T-helper 1 cell treated with Interleukin-12 subunit alpha and Interleukin-12 subunit beta and Interleukin-4 antibody, amounts not matched to agents 30 ng/mL and 1 ng/mL, for 36 hours (primary cell): ENCODE results near the gene LRRC25. TPM values are rescaled to one million over a fixed set of nuclear protein-coding genes. Genes with fewer than 3 reads are reported as not detected.

Experiments
- intact Hi-C: fragments of 100-400 bp; cut with micrococcal nuclease; formaldehyde crosslinking; loops from one replicate; pipeline ENCODE4 v1.15.1; 2024
- total RNA-seq: library from RNA; stranded (reverse); gene quantifications from 2 replicates; pipeline ENCODE4 v1.2.3, GENCODE V29; 2022

The LRRC25 gene
- total RNA-seq, 1 donor from 2014 or later = not detected

DNA sequence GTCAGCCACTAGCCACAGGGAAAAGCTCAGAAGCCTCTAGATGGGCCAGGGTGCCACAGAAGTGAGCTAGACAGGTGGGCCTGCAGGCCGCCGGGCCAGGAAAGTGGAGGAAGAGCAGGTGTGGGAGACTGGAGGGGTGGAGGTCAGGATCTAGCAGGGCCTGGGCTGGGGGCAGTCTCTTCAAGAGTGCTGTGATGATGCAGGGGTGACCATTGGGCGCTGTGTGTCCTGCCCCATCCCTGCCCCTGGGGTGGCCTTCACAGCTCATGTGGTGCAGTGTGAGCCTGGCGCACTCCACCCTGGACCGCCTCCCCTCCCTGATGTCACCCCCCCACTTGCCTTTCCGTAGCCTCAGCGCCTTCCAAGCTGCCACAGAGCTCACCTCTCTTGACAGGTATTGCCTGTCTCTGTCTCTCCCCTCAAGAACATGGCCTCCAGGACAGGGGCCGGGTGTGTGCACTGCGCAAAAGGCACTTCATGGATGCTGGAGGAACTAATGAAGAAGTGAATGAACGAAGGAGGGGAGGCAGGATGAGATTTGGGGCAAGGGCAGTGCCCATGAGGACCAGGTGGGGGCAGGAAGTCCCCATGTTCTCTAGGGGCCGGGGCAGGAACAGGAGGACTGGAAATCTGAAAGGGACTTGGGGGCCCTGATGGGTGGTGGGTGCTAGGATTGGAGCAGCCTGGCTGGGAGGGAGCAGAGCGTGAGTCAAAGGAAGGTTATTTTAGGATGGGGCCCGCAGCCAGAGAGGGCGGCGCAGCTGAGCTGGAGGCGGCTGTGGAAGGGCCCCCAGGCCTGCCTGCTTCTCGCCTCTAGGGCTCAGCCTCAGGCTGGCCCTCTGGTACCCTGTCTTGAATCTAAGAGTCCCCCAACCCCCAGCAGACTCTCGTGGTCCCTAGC lies 28.3 kb upstream of the LRRC25 start:
- intact Hi-C loops = loop anchor here (5.0 kb wide), 1 partner anchor 38 kb away; the partner anchor contains the start of gene GDF15

DNA sequence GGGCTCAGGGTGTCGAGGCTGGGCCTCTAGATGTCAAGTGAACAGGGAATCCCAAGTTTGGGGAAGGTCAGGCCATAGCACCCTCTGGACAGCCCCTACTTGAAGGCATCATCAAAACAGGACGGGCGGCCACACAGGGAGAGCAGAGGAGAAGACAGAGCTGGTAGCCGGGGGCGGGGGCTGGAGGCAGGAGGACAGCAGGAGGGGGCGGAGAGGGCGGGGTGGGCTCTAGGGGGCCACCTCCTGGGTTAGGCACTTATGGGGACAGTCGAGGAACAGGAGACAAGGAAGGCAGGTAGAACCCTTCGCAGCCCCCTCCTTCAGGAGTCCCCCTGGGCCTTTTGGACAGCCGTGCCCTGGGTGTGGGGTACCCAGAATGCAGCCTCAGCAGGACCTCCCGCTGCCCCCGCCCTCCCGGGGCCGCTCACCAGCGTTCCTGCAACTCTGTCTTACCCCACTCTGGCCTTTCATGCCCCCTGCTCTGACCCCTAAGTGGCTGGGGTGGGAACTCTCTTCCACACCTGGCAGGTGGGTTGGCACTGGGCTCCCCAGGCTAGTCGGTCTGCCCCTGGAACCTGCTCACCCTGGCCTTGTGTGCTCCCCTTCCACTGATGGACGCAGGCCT lies 27.6 kb upstream of the LRRC25 start:
- intact Hi-C loops = loop anchor here (5.0 kb wide), 1 partner anchor 38 kb away; the partner anchor contains the start of gene GDF15

DNA sequence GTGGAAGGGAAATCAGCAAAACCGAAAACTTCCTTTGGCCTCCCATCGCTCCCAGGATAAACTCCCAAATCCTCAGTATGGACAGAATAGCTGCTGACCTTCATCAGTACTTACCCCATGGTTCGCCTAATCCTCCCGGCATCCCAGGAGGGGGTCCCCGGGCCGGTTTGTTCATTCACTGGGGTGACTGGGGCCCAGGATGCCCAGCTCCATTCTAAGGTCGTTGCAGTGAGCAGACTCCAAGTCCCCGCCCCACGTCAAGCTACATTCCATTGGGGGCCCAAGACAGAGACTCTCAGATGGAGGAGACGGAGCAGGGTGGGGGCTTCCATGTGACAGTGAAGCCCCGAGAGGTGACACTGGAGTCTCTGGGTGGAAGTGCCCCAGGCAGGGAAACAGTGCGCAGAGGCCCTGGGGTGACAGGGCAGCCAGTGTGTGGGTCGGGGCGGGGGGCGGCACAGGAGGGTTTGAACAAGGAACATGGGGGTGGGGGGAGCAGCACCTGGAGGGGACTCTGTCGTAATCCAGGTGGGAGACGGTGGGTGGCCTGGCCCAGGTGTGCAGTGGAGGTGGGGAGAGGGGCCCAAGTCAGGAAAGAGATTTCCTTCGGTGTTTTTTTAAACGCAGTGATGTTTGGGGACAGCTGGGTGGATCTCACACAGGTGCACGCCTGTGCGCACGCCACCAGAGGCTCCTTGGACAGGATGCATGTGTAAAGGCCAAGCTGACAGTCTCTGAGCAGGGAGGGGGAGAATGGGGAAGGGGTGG lies 26.9 kb upstream of the LRRC25 start:
- intact Hi-C loops = no loop called here

DNA sequence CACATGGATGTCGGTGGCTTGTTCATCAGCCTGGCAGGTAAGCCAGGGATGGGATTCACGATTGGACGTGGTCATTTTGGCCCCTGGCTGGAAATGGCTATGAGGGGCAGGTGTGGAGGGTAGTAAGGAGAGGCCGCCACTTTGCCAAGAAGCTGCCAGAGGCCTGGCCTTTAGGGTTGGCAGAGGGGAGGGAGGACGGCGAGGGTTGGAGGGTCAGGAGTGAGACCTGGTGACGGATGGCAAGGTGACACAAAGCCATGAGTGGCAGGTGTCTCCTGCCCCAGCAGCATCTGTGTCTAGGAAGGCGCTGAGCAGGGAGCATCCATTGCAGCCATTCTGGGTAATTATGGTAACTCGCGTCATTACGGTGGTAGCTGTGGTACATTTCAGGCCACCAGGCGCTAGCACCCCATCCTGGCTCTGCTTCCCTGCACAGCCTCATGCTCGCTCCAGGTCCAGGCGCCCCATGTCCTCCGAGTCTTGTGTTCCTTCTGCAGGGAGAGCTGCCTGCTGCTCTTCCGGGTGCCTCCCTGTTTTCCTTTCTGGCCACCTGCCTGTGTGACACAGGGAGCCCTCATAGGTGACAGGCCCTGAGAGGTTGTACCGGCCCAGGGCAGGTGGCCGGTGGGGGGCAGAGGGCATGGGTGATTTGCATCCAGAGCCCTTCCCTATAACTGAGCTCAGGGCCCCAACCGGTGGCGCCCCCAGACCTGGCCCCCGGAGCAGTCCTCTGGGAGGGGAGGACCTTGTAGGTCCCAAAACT lies 26.0 kb upstream of the LRRC25 start:
- intact Hi-C loops = loop anchor here (2.0 kb wide), 1 partner anchor 17 kb away; no protein-coding TSS in a partner anchor

DNA sequence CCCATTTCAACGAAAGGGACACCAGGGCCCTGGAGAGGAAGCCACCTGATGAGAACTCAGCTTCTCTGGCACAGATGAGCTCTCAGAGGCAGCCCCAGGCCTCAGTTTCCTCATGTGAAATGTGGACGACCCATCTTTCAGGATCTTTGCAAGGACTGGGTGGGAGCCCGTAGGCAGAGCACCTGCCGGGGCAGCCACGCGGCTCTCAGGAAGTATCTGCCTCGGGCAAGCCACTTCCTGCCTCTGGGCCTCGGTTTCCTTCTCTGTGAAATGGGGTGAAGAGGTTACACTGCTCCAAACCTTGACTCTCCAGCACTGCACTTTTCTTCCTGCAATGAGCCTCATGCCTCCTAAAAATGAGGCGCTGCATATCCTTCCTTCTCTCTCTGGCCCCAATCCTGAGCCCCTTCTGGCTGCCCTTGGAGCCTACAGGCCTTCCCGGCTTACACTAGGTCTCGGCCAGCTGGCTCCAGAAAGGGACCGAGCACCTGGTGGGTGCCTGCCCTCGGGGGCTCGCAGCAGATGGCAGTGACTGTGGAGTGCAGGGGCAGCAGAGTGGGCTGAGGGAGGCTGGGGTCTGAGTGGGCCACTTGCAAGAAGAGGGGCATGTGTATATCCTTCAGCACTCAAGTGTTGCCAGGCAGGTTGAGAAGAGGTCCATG lies 25.2 kb upstream of the LRRC25 start:
- intact Hi-C loops = loop anchor here (2.0 kb wide), 1 partner anchor 18 kb away; no protein-coding TSS in a partner anchor

DNA sequence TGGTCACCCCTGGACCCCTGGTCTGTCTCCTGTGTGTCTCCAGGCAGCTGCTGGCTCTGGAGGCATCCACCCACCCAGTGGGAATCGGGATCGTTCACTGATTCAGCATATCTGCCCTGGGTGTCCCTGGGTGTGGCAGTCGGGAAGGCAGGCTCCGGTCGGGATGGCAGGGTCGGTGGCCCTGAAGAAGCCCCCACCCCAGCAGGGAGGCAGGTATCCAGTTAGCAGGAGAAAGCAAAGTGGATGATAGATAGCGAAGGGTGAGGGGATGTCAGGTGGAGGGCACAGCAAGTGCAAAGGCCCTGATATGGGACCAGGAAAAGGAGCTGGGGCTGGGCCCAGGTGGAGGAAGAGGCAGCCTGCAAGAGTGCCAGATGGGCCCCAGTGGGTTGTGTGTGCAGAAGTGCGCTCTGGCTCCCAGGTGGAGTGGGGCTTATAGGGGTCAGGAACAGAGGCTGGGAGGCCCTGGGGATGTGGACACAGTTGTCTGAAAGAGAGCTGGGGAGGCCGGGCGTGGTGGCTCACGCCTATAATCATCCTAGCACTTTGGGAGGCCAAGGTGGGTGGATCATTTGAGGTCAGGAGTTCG lies 24.0 kb upstream of the LRRC25 start:
- intact Hi-C loops = no loop called here

DNA sequence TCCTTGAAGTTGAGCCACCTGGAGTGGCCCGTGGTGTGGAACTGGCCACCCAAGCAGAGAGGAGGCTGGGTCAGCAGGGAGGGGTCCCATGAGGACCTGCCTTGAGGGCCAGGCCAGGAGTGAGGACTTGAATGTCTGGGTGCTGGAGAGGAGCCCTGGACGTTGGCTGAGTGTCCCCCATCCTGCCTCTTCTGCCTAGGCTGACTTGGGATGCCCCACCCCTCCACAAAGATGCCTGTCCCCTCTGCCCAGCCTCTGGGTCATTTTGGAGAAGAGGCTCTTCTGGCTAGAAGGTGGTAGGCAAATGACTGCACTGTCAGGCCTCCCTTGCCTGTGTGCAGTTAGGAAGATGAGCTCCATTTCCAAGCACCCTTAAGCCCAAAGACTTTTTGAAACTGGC lies 23.5 kb upstream of the LRRC25 start:
- intact Hi-C loops = no loop called here

DNA sequence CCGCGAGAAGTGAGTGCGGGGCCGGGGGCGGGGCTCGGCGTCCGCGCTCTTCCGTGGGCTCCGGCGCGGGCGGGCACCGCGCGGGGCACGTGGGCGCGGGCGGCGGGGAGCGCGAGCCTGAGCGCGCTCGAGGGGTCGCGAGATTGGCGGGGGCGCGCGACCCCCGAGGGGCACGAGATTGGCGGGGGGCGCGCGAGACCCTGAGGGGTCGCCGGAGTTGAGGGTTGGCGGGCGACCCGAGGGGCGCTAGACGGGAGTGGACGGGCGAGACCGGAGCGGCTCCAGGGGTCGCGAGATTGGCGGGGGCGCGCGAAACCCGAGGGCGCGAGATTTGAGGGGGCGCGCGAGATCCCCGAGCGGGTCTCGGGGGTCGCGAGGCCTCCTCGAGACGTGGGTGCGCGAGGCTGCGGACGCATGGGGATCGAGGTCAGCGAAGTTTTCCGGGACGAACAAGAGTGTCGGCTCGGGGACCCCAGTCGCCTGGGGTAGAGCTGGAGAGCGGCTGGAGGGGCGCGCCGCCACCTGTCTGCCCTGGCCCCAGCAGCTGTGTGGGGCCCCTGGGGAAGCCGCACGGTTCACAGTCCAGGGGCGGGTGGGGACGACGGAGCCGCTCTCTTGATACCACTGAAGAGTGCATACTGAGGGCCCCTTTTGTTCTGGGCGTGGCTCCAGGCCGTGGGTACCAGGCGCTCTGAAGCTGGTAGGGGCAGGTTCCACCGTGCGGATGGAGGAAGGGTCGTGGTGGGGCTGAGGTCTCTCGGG lies 22.5 kb upstream of the LRRC25 start:
- intact Hi-C loops = loop anchor here (1.0 to 5.0 kb wide), 6 partner anchors 9 to 473 kb away; partner anchors contain the start of genes ELL, MAST3, RAB3A and UPF1

DNA sequence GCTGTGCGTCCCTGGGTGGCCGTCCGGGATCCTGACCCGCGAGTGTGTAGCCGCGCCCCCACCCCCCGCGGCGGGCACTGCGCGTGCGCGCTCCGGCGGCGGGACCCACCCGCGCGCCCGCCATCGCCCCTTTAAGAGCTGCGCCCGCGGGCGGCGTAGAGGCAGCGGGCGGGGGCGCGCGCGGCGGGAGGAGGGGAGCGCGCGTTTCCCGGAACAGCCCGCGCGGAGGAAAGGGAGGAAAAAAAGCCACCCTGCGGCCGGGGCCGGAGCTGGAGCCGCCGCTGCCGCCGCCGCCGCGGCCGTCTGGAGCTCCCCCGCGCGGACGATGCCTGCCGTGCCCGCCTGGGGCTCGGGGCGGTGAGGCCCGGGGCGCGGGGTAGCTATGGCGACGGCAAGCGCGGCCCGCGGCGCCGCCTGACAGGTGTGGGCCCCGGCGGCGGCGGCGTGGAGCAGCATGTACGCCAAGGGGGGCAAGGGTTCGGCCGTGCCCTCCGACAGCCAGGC lies 21.8 kb upstream of the LRRC25 start, which contains the start of gene SSBP4:
Gene SSBP4 (plus strand): TSS at position 204 of the 504 bp plus-strand sequence. CDS start 251 bp downstream, at position 455.
- intact Hi-C loops = loop anchor here (1.0 to 5.0 kb wide), 6 partner anchors 10 to 472 kb away; partner anchors contain the start of genes ELL, MAST3, RAB3A and UPF1

DNA sequence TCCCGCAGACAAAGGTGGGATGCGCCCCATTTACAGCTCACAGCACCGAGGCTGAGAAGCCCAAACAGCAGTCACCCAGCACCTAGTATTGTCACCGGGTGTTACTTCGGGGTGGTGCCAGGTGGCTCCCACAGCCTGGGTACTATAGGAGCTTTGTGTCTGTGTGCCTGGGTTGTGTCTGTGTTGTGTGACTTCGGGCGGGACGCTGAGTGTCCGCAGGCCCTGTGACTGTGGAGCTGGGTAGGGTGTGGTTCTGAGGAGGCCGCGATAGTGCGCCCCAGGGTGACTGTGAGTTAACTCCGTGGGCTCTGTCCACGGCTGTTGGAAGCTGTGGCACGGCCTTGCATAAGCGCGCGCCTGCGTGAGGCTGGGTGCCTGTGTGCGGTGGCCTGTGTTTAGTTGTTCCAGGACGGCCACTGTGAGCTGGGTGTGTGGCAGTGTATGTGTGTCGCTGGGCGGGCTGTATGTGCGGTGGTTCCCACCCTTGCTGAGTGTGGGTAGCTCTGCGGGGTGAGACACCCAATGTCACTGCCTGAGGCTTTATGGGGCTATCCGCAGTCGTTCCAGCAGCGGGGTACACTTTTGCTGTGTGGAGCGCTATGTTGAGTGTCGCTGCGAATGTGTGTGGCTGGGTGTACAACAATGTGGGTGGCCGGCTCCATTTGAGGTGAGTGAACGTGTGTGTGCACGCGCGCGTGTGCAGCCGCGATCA lies 21.2 kb upstream of the LRRC25 start:
- intact Hi-C loops = loop anchor here (1.0 to 5.0 kb wide), 6 partner anchors 11 to 471 kb away; partner anchors contain the start of genes ELL, MAST3, RAB3A and UPF1

DNA sequence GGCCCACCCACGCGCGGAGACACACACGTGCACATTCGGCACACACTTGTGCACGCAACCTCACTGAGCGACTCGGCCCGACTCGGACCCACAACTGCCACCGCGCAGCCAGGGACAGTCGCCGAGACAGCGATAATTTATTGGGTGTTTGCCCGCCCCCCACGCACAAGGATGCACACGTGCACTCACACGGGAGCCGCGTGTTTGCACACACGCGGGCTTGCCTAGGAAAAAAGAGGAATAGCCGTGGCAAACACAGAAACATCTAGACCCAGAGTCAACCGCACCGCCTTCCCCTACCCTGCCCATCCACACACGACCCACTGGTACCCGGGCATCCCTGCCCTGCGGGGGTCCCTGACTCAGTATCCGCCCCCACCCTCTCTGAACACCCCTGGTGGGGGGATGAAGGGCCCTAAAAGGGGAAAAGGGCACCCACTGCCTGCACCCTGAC lies 20.6 kb upstream of the LRRC25 start:
- intact Hi-C loops = loop anchor here (2.0 to 5.0 kb wide), 4 partner anchors 213 to 471 kb away; partner anchors contain the start of genes MAST3, RAB3A and UPF1

DNA sequence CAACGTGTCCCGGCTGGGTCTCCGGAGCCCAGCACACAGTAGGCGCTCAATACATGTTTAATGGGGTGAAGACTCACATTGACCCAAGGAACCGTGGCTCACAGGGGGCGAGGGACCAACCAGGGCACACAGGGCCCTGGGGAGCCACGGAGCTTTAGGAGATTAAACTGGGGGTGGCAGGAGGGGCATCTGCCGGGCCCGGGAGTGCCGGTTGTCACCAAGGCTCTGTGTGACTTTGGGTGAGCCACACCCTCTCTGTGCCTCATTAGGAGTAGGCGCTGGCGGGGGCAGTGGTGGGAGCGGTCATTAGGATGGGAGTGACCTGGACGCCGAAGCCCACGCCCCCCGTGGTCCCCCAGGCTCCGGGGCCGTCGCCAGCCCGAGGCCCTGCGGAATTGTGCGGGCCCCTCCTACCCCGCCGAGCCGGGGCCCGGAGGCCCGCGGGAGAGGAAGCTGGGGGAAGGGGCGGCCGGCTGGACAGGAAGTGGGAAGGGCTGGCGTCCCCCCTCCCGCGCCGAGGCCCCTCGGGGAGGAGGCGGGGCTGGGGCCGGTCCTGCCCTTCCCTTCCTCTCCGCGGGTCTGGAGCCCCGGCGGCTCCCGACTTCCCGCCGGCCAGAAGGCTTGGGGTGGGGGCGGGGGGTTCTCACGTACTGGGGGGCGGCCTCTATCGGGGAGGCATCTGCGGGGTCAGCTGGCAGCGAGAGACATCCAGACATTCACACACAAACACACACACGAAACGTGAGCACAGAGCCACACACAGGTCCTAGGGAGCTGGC lies 20.0 kb upstream of the LRRC25 start:
- intact Hi-C loops = loop anchor here (2.0 to 5.0 kb wide), 4 partner anchors 213 to 470 kb away; partner anchors contain the start of genes MAST3, RAB3A and UPF1

DNA sequence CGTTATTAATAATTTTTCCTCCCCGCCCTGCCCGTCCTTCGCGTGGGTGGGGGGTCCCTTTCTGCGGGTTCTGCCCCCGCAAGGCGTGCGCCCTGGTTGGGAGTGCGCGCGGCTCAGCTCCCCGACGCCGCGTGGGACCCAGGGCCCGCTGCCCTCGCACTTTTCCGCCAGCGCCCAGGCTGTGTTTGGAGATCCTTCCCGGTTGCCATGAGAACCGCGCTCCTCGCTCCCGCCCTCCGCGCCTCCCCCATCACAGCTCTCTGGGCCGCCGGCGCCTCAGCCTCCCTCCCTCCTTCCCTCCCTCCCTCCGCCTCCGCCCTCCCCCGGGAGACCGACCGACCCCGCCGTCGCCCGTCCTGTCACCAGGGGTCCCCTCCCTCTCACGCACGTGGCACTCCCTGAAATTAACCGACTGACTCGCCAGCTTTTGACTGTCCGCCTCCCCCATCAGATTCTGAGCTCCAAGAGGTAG lies 19.4 kb upstream of the LRRC25 start:
- intact Hi-C loops = loop anchor here (5.0 kb wide), 3 partner anchors 320 to 470 kb away; partner anchors contain the start of genes MAST3 and UPF1

DNA sequence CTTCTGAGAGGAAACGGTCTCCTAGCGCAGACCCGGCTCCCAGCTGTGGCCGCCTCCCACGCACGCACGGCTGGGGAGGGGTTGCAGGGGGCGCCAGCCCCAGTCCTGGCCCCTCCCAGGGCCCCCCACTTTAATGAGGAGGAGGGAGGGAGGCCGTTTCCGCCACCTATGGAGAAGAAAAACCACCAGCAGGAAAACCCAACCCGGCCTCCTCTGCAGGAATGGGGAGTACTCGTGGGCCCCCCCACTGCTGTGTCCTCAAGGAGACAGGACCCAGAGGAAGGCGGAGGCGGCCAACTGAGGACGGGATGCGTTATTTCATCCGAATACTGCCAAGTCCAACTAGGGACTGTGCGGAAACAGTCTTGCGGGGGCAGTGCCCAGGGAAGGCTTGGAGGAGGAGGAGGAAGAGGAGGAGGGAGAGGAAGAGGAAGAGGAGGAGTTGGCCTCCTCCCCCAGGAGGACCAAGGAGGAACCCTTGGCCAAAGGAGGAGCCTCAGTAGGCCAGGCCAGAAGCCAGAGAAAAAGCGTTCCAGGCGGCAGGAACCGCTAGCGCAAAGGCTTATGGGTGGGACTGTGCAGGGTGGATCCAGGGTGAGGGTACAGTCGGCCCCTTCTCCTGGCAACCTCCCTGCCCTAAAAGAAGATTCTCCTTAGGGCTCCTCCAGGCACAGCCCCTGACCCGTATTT lies 17.9 kb upstream of the LRRC25 start:
- intact Hi-C loops = loop anchor here (5.0 kb wide), 3 partner anchors 318 to 468 kb away; partner anchors contain the start of genes MAST3 and UPF1

DNA sequence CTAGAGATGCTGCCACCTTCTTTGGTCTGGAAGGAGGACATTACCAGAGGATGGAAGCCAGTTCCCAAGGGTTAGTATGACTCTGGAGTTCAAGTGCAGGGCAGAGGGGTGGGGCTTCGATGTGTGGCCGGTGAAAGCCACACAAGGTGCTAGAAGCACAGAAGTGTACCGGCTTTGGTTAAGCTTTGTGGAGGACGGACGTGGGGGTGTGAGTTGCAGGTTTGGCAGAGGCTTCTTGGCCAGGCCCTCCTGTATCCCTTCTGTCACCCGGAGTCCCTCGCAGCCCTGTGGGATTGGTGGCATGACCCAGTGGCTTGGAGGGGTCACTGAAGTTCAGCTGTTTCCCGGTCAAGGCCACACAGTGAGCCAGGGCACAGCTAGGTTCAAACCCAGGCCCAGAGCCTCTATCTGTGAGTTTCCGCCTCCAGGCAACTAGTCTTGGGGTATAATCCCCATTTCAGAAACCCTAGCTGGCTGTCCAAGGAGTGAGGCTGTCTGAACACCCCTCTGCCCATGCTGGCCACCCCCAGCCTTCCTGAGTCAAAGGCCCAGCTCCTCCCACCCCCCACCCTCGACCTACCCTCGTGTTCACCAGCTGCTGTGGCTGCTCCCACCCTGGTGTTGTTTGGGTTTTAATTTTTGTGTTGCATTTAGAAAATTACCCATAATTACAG lies 17.2 kb upstream of the LRRC25 start:
- intact Hi-C loops = loop anchor here (5.0 kb wide), 3 partner anchors 317 to 467 kb away; partner anchors contain the start of genes MAST3 and UPF1
